GM20431 (cell line): ENCODE results near the gene SOD1.

Experiments
- in situ Hi-C: fragments of 300-500 bp; cut with MseI, MboI; formaldehyde crosslinking; loops from one replicate; pipeline ENCODE4 v1.15.0; 2020; ENCODE audit warnings: low sequenced_read_pairs; ENCODE audit not compliant: unreplicated experiment

The SOD1 gene

DNA sequence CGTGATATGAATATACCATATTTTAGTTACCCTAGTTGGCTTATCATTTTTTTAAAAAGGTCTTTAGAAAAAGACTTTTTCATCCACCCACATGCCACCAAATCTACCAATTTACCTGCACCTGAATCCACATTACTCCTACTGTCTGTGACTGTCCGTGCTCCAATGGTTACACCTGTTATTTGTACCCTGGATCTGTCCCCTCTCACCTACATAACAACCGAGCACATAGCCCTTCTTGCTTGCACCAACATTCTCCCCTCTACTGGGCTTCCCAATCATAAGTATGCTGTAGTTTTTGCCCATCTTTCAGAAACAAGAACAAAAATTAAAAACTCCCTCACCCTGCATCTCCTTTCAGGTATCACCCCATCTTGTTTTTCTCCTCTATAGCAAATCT is 17.6 kb downstream of the SOD1 start:
- in situ Hi-C loops: no loop called here

DNA sequence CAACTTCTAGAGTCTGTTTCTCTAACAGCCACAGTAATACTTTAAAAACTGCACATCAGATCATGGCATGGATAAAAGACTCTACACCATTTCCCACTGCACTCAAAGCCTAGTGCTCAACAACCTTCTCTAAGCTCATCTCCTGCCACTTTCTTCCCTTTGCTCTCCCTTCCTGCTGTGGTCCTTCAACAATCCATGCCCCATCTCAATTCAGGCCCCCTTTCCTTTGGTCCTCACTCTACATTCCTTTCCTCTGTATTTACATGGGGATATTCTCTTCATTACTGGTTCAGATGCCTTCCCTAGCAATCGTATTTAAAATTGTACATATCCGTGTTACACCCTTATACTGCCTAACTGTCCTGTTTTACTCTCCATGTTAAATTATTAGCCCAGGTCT is 19.0 kb downstream of the SOD1 start:
- in situ Hi-C loops: no loop called here

DNA sequence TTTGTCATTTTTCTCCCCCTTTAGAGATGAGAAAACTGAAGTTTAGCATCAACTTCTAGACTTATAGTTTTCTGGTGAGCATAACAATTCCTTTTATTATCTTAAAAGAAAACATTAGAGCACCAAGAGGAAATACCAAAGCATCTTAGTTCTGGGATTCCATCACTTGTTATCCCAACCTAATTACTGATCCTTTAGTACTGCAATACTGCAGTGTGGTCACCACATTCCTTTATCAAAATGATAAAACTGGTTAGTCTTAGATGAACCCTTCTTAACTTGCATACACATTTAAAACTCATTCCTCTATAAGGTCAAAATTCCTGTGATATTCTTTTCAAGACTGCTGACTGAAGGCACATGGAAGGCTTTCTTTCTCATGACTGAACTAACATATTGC is 23.1 kb downstream of the SOD1 start:
- in situ Hi-C loops: no loop called here

DNA sequence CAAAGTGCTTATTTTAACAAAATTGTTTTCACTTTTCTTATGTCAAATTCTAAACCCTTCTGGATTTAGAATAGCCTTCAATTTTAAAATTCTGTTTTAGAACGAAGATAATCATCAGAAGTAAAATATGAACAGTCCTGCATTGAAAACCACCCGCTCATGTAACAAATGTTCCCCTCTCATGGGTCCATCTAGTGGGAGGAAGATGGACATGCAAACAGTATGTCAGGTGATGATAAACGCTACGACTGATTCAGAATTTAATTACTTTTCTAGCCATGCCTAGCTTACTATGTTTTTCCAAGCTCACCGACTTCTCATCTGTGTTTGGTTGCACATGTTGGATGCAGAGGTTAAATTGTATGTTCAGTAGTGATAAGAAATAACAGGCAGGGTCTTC is 23.5 kb downstream of the SOD1 start:
- in situ Hi-C loops: no loop called here

DNA sequence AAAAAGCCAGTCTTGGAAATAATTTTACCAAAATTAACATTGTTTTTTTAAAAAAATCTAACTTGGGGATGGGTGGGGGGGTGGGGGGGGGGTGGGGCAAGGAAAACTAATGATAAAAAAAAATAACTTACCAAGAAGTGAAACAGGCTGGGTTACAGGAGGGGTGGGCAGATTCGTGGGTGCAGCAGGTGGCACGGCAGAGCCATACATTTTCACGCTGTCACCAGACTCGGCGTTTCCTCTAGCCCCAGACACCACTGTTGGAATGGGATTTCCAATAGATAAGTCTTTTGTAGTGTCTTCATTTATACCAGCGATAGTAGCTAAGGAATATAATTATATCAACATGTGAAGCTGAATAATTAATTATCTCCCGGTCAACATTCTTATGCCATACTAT is 25.4 kb downstream of the SOD1 start:
- in situ Hi-C loops: no loop called here

DNA sequence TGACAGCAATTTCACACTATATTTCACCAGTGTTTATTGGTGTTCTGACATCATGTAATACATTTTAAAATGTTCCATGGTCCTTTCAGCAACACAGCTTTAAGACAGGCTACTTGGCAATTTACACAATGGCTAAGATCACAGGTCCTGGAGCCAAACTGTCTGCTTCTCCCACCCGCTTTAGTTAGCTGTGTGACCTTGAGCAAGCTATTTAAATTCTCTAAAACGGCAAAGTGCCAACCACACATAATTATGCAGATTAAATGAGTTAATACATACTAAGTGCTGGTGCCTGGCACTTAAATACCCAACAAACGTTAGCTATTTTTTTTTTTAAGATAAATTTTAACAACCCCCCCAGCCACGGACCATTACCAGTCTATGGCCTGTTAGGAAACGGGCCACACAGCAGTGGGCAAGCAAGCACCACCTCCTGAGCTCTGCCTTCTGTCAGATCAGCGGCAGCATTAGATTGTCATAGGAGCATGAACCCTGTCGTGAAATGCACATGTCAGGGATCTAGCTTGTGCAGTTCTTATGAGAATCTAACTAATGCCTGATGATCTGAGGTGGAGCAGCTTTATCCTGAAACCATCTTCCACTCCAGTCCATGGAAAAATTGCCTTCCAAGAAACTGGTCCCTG is 26.9 kb downstream of the SOD1 start:
- in situ Hi-C loops: no loop called here

DNA sequence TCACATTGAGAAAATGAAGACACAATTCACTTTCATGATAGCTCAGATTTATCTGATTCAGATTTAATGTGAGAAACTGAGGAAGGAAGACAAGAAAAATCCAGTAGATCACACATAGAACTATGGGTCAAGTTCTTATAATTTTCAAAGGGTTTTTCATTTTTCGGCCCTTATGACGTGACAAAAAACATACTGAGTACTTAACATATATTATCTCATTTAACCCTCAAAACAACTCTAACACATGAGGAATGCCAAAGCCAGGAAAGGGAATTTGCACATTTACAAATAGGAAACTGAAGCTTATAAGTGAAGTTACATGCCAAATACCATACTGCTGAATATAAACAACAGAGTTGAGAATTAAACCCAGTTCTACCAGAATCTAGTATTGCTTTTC is 27.6 kb downstream of the SOD1 start:
- in situ Hi-C loops: no loop called here

DNA sequence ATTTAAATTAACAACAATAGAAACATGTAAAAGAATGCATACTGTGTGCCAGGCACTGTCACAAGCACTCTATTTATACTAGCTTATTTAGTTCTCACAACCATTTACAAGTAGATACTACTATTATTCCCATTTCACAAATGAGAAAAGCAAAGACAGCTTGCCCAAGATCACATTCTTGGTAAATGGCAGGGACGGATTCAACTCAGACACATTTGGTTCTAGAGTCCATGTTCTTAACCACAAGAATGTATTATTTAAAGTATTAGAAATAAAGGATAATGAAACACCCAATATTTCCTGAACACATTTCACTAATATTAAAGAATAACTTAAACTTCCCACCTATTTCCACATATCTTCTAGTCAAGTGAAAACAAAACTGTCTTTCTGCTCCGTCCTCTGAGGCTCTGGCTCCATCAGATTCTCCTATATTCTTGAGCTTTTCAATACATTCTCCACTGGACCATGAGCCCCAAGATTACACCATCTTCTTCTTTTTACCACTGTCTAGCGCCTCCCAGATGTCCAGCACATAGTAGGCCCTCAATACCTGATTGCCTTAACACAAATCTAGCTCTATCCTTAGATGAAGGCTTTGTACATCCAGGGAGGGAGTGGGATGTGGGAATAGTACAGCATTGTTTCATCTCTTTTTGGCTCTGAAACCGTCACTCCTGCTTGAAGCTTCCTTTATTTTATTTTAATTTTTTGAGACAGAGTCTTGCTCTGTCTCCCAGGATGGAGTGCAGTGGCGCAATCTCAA is 29.3 kb downstream of the SOD1 start:
- in situ Hi-C loops: no loop called here

DNA sequence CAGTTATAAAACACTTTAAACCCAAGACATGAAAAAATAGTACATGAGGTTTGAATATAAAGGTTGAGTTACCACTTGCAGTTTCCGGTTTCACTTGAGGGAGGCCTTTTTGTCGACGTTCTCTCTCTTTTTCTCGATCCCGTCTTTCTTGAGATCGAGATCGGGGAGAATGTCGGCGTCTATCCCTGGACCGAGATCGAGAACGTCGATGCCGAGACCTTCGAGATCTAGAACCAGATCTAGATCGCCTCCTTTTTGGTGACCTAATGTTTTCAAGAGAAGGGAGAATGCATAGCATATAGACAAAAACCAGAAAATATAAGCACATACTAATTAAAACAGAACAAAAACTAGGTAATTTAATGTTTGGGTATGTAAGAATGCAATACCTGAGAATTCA is 33.7 kb downstream of the SOD1 start:
- in situ Hi-C loops: no loop called here

DNA sequence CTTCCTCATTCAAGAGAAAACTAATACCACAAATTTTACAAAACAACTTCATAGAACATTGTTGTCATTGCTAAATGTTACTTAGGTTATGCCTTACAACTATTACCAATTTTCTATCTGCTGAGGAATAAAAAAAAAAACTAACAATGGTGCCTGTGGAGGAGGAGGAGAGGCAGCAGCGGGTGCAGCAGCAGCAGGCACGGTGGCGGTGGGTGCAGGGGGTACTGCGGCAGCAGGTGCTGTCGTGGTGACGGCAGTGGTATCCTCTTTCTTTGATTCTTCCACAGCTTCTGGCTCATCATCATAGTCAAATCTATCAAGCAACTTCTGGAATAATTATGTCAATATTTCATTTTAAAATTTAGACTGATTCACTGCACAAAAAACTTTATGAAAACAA is 36.9 kb downstream of the SOD1 start:
- in situ Hi-C loops: no loop called here

DNA sequence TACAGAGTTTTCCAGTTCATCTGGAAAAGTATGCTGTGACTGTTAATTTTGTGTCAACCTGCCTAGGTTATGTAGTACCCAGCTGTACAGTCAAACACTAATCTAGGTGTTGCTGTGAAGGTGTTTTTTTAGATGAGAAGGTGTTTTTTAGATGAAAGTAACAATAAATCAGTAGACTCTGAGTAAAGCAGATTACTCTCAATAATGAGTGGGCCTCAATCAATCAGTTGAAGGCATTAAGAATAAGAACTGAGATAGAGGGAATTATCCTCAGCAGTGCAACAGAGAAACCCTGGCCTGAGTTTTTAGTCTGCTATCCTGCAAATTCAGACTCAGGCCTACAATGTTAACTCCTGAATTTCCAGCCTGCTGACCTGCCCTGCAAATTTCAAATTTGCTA is 39.0 kb downstream of the SOD1 start:
- in situ Hi-C loops: no loop called here

DNA sequence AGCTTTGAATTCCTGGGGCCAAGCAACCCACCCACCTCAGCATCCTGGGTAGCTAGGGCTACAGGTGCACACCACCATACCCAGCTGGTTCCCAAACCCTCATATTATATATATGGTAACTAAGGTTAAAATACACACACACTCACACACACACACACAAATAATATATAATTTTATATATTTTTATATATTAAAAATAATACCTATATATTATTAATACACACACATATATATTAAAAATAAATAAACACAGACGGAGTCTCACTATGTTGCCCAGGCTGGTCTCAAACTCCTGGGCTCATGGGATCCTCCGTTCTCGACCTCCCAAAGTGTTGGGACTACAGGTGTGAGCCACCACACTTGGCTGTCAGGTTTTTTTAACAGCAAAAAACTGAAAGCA is 40.5 kb downstream of the SOD1 start:
- in situ Hi-C loops: no loop called here

DNA sequence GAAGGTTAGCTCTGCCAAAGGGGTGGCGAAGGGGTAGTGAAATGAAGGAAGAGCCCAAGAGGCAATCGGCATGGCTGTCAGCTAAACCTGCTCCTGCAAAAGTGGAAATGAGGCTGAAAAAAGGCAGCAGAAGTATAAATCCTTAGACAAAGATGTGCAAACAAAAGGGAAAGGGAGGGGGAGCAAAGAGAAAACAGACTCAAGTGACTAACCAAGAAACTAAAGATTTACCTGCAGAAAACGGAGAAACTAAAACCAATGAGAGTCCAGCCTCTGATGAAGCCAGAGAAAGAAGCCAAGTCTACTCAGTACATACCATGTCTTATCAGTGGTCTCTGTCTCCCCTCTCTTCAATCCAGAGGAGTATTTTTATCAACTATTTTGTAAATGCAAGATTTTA is 47.1 kb downstream of the SOD1 start:
- in situ Hi-C loops: no loop called here

DNA sequence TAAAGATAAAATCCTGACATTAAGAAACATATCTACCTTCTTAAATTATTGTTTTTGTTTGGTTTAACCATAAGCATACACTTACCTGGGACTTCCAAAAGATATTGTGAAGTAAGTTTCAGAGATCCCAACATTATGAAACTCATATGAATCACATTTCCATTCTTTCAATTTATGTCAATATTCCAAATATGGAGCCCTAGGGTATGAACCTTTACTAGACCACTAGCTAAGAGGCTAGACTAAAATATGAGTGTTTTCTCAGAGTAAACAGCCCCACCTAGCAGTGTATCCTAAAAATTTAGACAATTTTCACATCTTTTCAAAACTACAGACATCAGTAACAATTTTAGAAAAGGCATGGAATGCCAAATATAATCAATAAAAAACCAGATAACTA is 48.0 kb downstream of the SOD1 start:
- in situ Hi-C loops: no loop called here

DNA sequence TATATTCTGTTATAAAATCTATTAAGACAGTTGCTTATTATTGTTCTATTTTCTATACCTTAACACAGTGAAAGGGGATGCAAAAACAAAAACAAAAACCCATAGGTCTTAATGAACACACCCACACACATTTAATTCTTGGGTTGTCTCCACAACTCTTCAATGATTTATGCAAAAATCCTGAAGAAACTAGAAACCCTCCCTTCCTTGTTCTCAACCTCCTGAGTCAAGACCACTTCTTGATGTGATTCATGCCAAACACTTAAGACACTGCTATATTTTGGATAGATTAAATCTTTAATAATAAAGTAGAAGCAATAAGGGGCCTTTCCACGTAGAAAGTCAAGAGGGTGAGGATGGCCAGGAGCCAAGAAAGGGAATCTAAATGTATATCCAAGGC is 49.0 kb downstream of the SOD1 start:
- in situ Hi-C loops: no loop called here

DNA sequence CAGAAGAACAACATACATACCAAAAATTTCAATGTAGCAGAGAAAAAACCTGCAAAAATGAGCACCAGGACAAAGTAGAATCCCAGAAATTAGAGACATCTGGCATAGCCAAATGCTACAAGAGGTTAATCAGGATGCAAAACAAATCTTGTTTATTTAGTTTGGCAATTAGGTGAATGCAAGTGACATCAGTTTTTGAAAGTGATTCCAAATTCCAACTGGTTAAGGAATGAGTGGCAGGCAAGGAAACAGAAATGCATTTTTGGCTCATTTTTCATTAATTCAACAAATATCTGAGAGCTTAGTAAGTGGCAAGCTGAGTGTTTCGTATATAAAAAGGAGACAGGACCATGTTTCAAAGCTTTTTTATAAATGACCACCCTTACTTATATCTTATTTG is 51.1 kb downstream of the SOD1 start:
- in situ Hi-C loops: no loop called here

DNA sequence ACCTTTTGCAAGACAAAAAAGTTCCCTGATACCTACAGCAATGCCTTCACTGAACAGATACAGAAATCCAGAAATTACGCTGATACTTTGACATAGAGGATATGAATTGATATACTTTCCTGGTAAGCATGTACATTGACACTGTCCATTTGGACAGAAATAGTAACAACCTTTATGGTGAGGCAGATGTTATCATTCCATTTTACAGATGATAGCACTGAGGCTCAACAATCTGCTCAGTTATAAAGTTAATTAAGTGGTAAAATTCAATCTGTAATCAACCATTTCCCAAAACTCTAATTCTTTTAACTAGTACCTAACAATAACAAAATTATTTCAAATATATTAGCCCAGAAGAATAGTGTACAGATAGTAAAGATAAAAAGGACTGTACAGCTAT is 51.8 kb downstream of the SOD1 start:
- in situ Hi-C loops: no loop called here

DNA sequence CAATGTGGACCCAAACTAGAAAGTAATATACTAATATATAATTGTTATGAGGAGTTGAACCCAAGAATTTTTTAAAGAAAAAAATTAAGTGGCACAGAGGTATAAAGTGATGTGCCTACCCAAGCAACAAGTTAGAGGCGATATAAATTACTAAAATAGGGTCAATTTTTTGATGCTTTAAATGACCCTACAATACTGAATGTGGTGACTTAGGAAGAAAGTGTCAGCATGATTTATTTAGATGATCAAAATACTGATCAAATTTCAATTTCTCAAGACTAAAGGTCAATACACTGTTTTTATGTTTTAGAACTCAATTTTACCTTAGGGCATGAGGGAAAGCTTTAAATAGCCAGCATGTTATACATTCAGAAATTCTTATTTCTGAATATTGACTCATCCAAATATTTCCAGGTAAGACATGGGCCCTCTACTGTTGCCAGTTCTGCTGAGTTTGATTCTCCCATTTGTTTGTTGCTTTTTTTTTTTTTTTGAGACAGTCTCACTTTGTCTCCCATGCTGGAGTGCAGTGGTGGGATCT is 52.3 kb downstream of the SOD1 start:
- in situ Hi-C loops: no loop called here

DNA sequence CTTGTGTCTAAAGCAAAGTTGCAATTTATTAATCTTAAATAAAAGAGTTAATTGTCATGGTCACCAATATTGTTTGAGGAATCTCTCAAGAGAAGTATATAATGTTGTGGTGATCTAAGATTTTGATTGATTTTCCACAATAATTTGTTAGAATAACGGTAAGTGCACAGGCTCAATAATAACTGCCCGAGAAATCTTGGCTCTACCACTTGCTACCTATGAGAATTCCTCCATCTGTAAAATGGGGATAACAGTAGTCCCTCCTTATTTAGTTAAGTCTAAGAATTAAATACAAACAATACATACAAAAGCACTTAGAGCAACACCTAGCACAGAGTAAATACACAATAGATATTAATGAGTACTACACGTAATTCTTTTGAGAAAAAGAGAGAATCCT is 53.6 kb downstream of the SOD1 start:
- in situ Hi-C loops: no loop called here

DNA sequence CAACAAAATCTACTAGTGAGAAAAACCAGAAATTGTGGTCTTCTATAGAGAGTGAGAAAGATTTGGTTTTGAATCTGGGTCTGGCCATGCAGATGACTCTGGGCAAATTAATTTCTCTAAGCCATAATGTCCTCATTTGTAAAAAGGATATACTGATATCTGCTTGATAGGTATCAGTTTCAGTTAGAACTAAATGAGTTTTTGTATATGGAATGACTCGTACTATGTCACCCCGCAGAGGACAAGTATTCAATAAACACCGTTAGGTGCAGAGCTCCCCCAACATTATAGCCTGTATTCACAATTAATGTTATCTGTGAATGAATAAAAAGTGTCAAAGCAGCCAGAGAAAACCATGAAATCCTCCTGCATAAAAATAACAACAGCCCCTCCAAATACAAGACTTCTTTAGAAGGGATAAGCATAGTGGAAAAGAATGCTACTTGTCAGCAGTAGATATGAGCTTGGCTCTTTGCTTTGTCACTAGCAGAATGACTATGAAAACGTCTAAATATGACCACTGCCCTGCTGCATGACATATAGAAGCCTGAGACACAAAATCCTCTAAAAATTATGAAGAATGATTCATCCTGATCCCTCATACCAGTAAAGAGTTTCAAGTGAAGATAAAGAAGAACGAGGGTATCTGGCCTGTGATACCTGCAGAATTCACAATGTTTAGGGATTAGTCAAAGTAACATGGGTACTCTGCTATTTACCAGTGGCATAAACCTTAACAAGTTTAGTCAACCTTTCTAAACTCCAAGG is 54.7 kb downstream of the SOD1 start:
- in situ Hi-C loops: no loop called here

DNA sequence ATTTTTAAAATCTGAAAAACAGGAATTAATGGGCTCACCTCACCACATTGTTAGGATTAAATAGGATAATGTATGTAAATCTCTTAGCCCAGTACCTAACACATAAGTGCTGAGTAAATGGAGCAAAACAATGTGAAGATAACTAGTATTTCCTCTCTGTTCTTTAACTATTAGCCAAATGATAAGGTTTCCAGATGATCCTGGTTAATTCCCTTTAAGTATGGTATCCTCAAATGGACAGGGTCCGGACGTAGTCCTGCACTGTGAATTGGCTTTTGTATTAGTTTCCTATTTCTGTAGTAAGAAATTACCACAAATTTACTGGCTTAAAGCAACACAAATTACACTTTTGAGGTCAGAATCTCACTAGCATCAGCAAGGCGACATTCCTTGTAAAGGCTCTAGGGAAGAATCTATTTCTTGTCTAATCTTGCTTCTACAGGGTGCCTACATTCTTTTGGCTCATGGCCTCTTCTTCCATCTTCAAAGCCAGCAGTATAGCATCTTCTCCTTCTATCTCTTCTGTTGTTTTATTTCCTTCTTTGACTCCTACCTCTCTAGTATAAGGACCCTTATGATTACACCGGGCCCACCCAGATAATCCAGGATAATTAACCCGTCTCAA is 55.4 kb downstream of the SOD1 start:
- in situ Hi-C loops: no loop called here
